Endothelial cell of umbilical vein (primary cell): Measurements from ENCODE around the gene VN1R2.
"Not testable (repeated sequence)": the region's sequence is repeated elsewhere in the genome, so short reads cannot be mapped to it uniquely, and the experiment has no call there.

Source experiments
- CTCF ChIP-seq, 2 donors: IDR thresholded peaks; 1 replicate in 1 of 2; 2 replicates in 1 of 2; pipeline ENCODE4 v1.5.1; 2011; ENCODE audit warnings: low read length in 2 of 2, mild to moderate bottlenecking in 2 of 2, moderate library complexity in 2 of 2, control low read depth in 1 of 2, inconsistent platforms in 1 of 2, low read depth in 1 of 2; ENCODE audit not compliant: insufficient read depth in 1 of 2; ENCODE audit errors: extremely low read depth in 1 of 2
- EZH2 ChIP-seq: IDR thresholded peaks from 2 replicates; pipeline ENCODE4 v1.6.1; 2012; ENCODE audit warnings: borderline replicate concordance, low read depth, mild to moderate bottlenecking, moderate library complexity, low read length, inconsistent platforms; ENCODE audit not compliant: severe bottlenecking
- FOS ChIP-seq: IDR thresholded peaks from 2 replicates; pipeline ENCODE4 v1.6.1; 2011; ENCODE audit warnings: mild to moderate bottlenecking, low read length, moderate library complexity, borderline replicate concordance; ENCODE audit not compliant: insufficient read depth
- JUN ChIP-seq: IDR thresholded peaks from 2 replicates; pipeline ENCODE4 v1.6.1; 2011; ENCODE audit warnings: borderline replicate concordance, low read depth; ENCODE audit not compliant: insufficient read length, insufficient read depth
- MAX ChIP-seq: IDR thresholded peaks from 2 replicates; pipeline ENCODE4 v1.6.1; 2011; ENCODE audit not compliant: insufficient read depth, insufficient read length
- POLR2A ChIP-seq: IDR thresholded peaks from 2 replicates; pipeline ENCODE4 v1.6.1; 2012; ENCODE audit warnings: low read depth, mild to moderate bottlenecking, control low read depth, low read length
- POLR2AphosphoS5 ChIP-seq: IDR thresholded peaks from 2 replicates; pipeline ENCODE4 v1.6.1; 2012; ENCODE audit warnings: low read depth, mild to moderate bottlenecking, control low read depth, low read length, moderate library complexity; ENCODE audit not compliant: insufficient read depth

- not testable (repeated sequence) for TF ChIP-seq CTCF (IDR thresholded peaks at IDR 0.05; ENCODE audit: extremely low read depth in 1 of 2, insufficient read depth in 1 of 2, low read depth in 1 of 2, low read length in 2 of 2); POLR2A; EZH2; POLR2AphosphoS5; MAX; JUN; FOS
Measured at GRCh38 chr19:53269861-53270260, 11.8 kb downstream of the VN1R2 start.
